ENCODE results near the gene JOSD2. TPM values are rescaled to one million over a fixed set of nuclear protein-coding genes. Genes with fewer than 3 reads are reported as not detected.

The JOSD2 gene
- total and polyA plus RNA-seq, 2 of the 4 experiments (the other 2 are of a cell fraction) = 12.2 to 54.1 TPM

DNA sequence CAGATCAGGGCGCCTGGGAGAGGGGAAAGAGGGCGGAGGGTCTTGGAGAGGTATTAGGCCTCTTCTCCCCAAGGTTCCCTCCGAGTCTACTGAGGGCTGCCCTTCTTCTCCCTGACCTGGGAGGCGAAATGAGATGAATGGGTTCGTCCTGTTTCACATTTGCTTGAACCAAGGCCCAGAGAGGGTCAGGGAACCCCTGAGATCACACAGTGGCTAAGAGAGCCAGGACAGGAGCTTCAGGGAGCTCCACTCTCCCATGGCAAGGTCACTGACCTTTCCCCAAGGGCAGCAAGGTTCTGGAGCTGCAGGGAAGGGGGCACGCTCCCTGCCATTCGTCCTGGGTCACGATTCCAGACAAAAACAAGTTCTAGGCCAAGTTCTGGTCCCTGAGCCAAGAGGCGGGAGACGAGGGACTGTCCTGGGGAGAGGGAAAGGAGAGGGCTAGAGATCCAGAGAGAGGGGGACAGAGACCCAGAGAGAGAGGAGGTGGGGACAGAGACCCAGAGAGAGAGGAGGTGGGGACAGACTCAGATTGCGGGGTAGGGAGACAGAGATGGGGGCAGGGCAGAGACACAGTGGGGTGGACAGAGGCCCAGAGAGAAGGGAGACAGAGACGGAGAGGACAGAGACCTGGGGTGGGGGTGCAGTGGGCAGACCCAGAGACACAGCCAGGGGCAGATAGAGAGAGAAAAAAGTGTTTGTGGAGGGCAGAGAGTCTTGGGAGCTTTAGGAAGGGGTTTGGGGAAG lies 2.2 kb upstream of the JOSD2 start:
- in situ Hi-C loops (cut with MboI; ENCODE audit: low sequenced_read_pairs) = no loop called here
- CTCF ChIA-PET = no interaction called here
- no peak for TF ChIP-seq CHD1 (IDR thresholded peaks at IDR 0.05; ENCODE audit: low read depth, low read length)
- TF ChIP-seq RFX5 (IDR thresholded peaks at IDR 0.05; ENCODE audit: low read depth, low read length) = no peak
- TF ChIP-seq BHLHE40 (IDR thresholded peaks at IDR 0.05; ENCODE audit: low read depth, low read length) = no peak
- TF ChIP-seq FOS (IDR thresholded peaks at IDR 0.05; ENCODE audit: low read depth, low read length) = no peak
- no peak for TF ChIP-seq MAZ (IDR thresholded peaks at IDR 0.05; ENCODE audit: borderline replicate concordance, low read depth, low read length)
- no peak for TF ChIP-seq SMC3 (IDR thresholded peaks at IDR 0.05; ENCODE audit: low read depth, low read length)
- no peak for TF ChIP-seq RAD21 (IDR thresholded peaks at IDR 0.05; ENCODE audit: low read length)
- TF ChIP-seq RCOR1 (IDR thresholded peaks at IDR 0.05; ENCODE audit: insufficient replicate concordance, low read length) = no peak
- TF ChIP-seq, protein P1, sequence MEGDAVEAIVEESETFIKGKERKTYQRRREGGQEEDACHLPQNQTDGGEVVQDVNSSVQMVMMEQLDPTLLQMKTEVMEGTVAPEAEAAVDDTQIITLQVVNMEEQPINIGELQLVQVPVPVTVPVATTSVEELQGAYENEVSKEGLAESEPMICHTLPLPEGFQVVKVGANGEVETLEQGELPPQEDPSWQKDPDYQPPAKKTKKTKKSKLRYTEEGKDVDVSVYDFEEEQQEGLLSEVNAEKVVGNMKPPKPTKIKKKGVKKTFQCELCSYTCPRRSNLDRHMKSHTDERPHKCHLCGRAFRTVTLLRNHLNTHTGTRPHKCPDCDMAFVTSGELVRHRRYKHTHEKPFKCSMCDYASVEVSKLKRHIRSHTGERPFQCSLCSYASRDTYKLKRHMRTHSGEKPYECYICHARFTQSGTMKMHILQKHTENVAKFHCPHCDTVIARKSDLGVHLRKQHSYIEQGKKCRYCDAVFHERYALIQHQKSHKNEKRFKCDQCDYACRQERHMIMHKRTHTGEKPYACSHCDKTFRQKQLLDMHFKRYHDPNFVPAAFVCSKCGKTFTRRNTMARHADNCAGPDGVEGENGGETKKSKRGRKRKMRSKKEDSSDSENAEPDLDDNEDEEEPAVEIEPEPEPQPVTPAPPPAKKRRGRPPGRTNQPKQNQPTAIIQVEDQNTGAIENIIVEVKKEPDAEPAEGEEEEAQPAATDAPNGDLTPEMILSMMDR (conservative IDR thresholded peaks at IDR 0.05; ENCODE audit: low read depth, low read length) = no peak
- no peak for TF ChIP-seq CEBPB (IDR thresholded peaks at IDR 0.05; ENCODE audit: low read depth, low read length)
- no peak for TF ChIP-seq NFE2L2 (IDR thresholded peaks at IDR 0.05; ENCODE audit: low read depth, low read length)
- TF ChIP-seq, protein P2, sequence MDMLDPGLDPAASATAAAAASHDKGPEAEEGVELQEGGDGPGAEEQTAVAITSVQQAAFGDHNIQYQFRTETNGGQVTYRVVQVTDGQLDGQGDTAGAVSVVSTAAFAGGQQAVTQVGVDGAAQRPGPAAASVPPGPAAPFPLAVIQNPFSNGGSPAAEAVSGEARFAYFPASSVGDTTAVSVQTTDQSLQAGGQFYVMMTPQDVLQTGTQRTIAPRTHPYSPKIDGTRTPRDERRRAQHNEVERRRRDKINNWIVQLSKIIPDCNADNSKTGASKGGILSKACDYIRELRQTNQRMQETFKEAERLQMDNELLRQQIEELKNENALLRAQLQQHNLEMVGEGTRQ (IDR thresholded peaks at IDR 0.05; ENCODE audit: low read depth, low read length) = no peak
- TF ChIP-seq MAFK (IDR thresholded peaks at IDR 0.05; ENCODE audit: low read depth, low read length) = no peak
- TF ChIP-seq, protein P3, sequence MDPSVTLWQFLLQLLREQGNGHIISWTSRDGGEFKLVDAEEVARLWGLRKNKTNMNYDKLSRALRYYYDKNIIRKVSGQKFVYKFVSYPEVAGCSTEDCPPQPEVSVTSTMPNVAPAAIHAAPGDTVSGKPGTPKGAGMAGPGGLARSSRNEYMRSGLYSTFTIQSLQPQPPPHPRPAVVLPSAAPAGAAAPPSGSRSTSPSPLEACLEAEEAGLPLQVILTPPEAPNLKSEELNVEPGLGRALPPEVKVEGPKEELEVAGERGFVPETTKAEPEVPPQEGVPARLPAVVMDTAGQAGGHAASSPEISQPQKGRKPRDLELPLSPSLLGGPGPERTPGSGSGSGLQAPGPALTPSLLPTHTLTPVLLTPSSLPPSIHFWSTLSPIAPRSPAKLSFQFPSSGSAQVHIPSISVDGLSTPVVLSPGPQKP (IDR thresholded peaks at IDR 0.05; ENCODE audit: borderline replicate concordance, low read depth, low read length) = no peak
- TF ChIP-seq MXI1 (IDR thresholded peaks at IDR 0.05; ENCODE audit: borderline replicate concordance, low read depth, low read length) = no peak

More for the DNA sequence above, 2.2 kb upstream of the JOSD2 start:
- no peak for DNase-seq
- Histone ChIP-seq H3K79me1 (ENCODE audit: low read depth in 1 of 2, low read length in 2 of 2) (peaks cover 5 to 10% of the 10 kb centered on the region in 2 experiments; a peak in 3 of 4 replicates), H4K8ac (ENCODE audit: low read depth in 2 of 2, low read length in 2 of 2) (no peak overlapping the region), H2AK9ac (replicated peaks; ENCODE audit: low read depth, low read length, poor library complexity) (no peak overlapping the region), H2AFZ (replicated peaks; ENCODE audit: low read length, poor library complexity) (no peak overlapping the region), H3K18ac (ENCODE audit: low read depth, low read length) (no peak overlapping the region), H2BK15ac (ENCODE audit: low read depth, low read length) (no peak overlapping the region), H3K23ac (ENCODE audit: low read depth, low read length) (no peak overlapping the region), H2BK120ac (ENCODE audit: low read depth, low read length) (no peak overlapping the region), H4K5ac (ENCODE audit: low read depth, low read length) (no peak overlapping the region), H3K4me3 (ENCODE audit: insufficient read depth, low read depth, low read length) (no peak overlapping the region), H2AK5ac (ENCODE audit: low read depth, low read length) (no peak overlapping the region), H3K9me3 (ENCODE audit: control insufficient read depth, insufficient read depth, low read length) (no peaks in the 10 kb centered on the region), H3K9ac (ENCODE audit: low read depth, low read length) (no peak overlapping the region), H2BK5ac (ENCODE audit: low read depth, low read length, poor library complexity, severe bottlenecking) (no peak overlapping the region), H3K9me1 (ENCODE audit: insufficient read depth, low read length) (no peaks in the 10 kb centered on the region; the same call in 1 of the 2 replicates), H4K20me1 (ENCODE audit: insufficient read depth, low read length) (no peaks in the 10 kb centered on the region), H3K56ac (ENCODE audit: extremely low read depth, insufficient read depth, low read length) (no peak overlapping the region), H3K4me2 (ENCODE audit: low read depth, low read length) (no peak overlapping the region), H3K4me1 (ENCODE audit: control insufficient read depth, insufficient read depth, low read length) (peaks cover 3% of the 10 kb centered on the region), H4K91ac (ENCODE audit: insufficient read depth, low read depth, low read length) (no peak overlapping the region), H3K27me3 (ENCODE audit: control insufficient read depth, insufficient read depth, low read length) (no peaks in the 10 kb centered on the region), H3K36me3 (ENCODE audit: control insufficient read depth, insufficient read depth, low read length) (peaks cover 1% of the 10 kb centered on the region; the same call in 1 of the 2 replicates), H3K27ac (ENCODE audit: insufficient read depth, low read length) (no peak overlapping the region), H2BK20ac (ENCODE audit: low read depth, low read length) (no peak overlapping the region), H3K4ac (ENCODE audit: low read depth, low read length) (no peak overlapping the region), H3K14ac (replicated peaks; ENCODE audit: low read depth, low read length) (no peak overlapping the region)
- POLR2A ChIA-PET (ENCODE audit: unreplicated experiment) = interaction anchor here (0.6 kb wide), 1 partner anchor 30 kb away, joined by 12 read pairs; no protein-coding TSS in a partner anchor
- BruUV-seq (replicated peaks) = no TSS peak
- no peak for ATAC-seq (ENCODE audit: low read depth)
- WGBS, 2 experiments (ENCODE audit: extremely low coverage in 2 of 2, insufficient read length in 1 of 2) = 70% methylated on average over 6 of the region's 12 CpGs; no CpG with 5 or more reads in 1 of the 2 experiments
- intact Hi-C loops (cut with micrococcal nuclease) (no loop called here), dilution Hi-C loops (cut with HindIII; ENCODE audit: low sequenced_read_pairs, unreplicated experiment) (no loop called here)

Data from IMR-90 (cell line).